RPMI7951 (cell line): ENCODE results near the gene CBFA2T3. TPM values are rescaled to one million over a fixed set of nuclear protein-coding genes. Genes with fewer than 3 reads are reported as not detected.

ENCODE experiments used
- DNase-seq: peaks from one replicate; pipeline ENCODE4 v3.0.0-alpha.2; 2012; ENCODE audit warnings: low read depth
- total RNA-seq: library from RNA; depleted of rRNA; stranded (reverse); fragments of >200 nt; shearing (Covaris generic); gene quantifications from 2 replicates; pipeline ENCODE4 v1.2.3, GENCODE V29; 2014

The CBFA2T3 gene
- total RNA-seq, 1 experiment from 2014 or later = not detected

- DNase-seq = no peak
These were observed 97.8 kb downstream of the CBFA2T3 start for GRCh38 chr16:88878967-88879787.

- DNase-seq = no peak
These were observed 98.7 kb downstream of the CBFA2T3 start for GRCh38 chr16:88878356-88878755.

- DNase-seq = no peak
These were observed 99.3 kb downstream of the CBFA2T3 start for GRCh38 chr16:88877564-88878289.

- no peak for DNase-seq
These were observed 100.0 kb downstream of the CBFA2T3 start for GRCh38 chr16:88876942-88877526.

- no peak for DNase-seq
These were observed 101.2 kb downstream of the CBFA2T3 start for GRCh38 chr16:88875703-88876234.

GRCh38 chr16:88874938-88875599 is 101.9 kb downstream of the CBFA2T3 start:
- no peak for DNase-seq

GRCh38 chr16:88872650-88873331 is 104.2 kb downstream of the CBFA2T3 start:
- no peak for DNase-seq

- no peak for DNase-seq
These were observed 105.1 kb downstream of the CBFA2T3 start for GRCh38 chr16:88871730-88872416.

- no peak for DNase-seq
These were observed 105.7 kb downstream of the CBFA2T3 start for GRCh38 chr16:88871349-88871702.

- DNase-seq = no peak
These were observed 106.2 kb downstream of the CBFA2T3 start for GRCh38 chr16:88870608-88871348.

- DNase-seq = no peak
These were observed 107.4 kb downstream of the CBFA2T3 start for GRCh38 chr16:88869673-88869980.

GRCh38 chr16:88868974-88869672 is 107.9 kb downstream of the CBFA2T3 start:
- no peak for DNase-seq

- DNase-seq = no peak
These were observed 109.3 kb downstream of the CBFA2T3 start for GRCh38 chr16:88867581-88868246.

GRCh38 chr16:88866151-88866920 is 110.7 kb downstream of the CBFA2T3 start, which contains the start of gene PABPN1L:
PABPN1L (minus strand) TSS chr16:88866660; CDS start chr16:88866606, 54 bp downstream.
- DNase-seq = no peak

- DNase-seq = no peak
These were observed 111.3 kb downstream of the CBFA2T3 start for GRCh38 chr16:88865742-88866141.

GRCh38 chr16:88865310-88865709 is 111.7 kb downstream of the CBFA2T3 start:
- DNase-seq = no peak

- no peak for DNase-seq
These were observed 112.5 kb downstream of the CBFA2T3 start for GRCh38 chr16:88864521-88864920.

- DNase-seq = no peak
These were observed 112.9 kb downstream of the CBFA2T3 start for GRCh38 chr16:88864099-88864498.
